ENCODE data around the gene IER5. TPM values are rescaled to one million over a fixed set of nuclear protein-coding genes. Genes with fewer than 3 reads are reported as not detected.

The IER5 gene
- total RNA-seq, 1 experiment from 2014 or later: 30.5 TPM

DNA sequence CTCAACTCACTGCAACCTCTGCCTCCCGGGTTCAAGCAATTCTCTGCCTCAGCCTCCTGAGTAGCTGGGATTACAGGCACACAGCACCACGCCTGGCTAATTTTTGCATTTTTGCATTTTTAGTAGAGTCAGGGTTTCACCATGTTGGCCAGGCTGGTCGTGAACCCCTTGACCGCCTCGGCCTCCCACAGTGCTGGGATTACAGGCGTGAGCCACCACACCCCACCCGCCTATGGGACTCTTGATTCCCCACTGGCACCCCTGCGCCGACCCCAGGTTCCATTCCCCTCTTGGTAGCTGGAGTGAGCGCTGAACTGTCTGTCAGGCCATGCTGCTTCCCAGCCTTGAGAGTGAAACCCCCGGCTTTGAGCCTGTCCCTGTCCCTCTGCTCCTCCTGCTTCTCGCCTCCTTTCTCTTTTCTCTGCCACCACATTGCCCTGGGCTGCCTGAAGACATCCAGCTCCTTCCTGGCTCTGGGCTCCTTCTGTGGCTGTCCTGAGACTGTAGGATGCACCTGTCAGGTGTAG lies 48.8 kb downstream of the IER5 start:
- DNase-seq (ENCODE audit: low read depth, low spot score): no peak
- no peak overlapping the region for H2AFZ ChIP-seq (ENCODE audit: low read depth, low read length, poor library complexity, severe bottlenecking)
- H3K36me3 ChIP-seq (ENCODE audit: control insufficient read depth in 1 of 2, insufficient read depth in 2 of 2, low read length in 2 of 2): no peaks in the 10 kb centered on the region
- no peaks in the 10 kb centered on the region for H3K9me3 ChIP-seq (ENCODE audit: control insufficient read depth in 1 of 2, insufficient read depth in 1 of 2, low read depth in 1 of 2, low read length in 2 of 2)
- H3K9ac ChIP-seq (ENCODE audit: low read length): no peak overlapping the region
- no TSS peak for BruUV-seq (replicated peaks)
- no peak overlapping the region for H3K4me2 ChIP-seq (ENCODE audit: low read length)
- H3K79me2 ChIP-seq (ENCODE audit: insufficient read depth, low read length): no peaks in the 10 kb centered on the region
- H4K20me1 ChIP-seq (ENCODE audit: insufficient read depth): no peaks in the 10 kb centered on the region
- TF ChIP-seq ELF1 (IDR thresholded peaks at IDR 0.05; ENCODE audit: borderline replicate concordance, low read depth) (no peak), POLR2AphosphoS5 (IDR thresholded peaks at IDR 0.05; ENCODE audit: low read depth, low read length) (no peak), CEBPB (IDR thresholded peaks at IDR 0.05; ENCODE audit: low read depth) (no peak), REST (IDR thresholded peaks at IDR 0.05; ENCODE audit: low read depth) (no peak), TCF7L2 (IDR thresholded peaks at IDR 0.05; ENCODE audit: borderline replicate concordance, extremely low read depth, insufficient read depth, insufficient read length) (no peak), ZFX (IDR thresholded peaks at IDR 0.05) (no peak), YY1 (IDR thresholded peaks at IDR 0.05; ENCODE audit: extremely low read depth, insufficient replicate concordance, low read depth, low read length) (no peak), FOSL1 (IDR thresholded peaks at IDR 0.05; ENCODE audit: low read depth) (no peak), EZH2phosphoT487 (IDR thresholded peaks at IDR 0.05; ENCODE audit: borderline replicate concordance) (no peak), SRF (IDR thresholded peaks at IDR 0.05; ENCODE audit: low read depth) (no peak), EGR1 (IDR thresholded peaks at IDR 0.05; ENCODE audit: low read depth) (no peak), RAD21 (IDR thresholded peaks at IDR 0.05; ENCODE audit: low read depth) (no peak)
- TF ChIP-seq, protein P1, sequence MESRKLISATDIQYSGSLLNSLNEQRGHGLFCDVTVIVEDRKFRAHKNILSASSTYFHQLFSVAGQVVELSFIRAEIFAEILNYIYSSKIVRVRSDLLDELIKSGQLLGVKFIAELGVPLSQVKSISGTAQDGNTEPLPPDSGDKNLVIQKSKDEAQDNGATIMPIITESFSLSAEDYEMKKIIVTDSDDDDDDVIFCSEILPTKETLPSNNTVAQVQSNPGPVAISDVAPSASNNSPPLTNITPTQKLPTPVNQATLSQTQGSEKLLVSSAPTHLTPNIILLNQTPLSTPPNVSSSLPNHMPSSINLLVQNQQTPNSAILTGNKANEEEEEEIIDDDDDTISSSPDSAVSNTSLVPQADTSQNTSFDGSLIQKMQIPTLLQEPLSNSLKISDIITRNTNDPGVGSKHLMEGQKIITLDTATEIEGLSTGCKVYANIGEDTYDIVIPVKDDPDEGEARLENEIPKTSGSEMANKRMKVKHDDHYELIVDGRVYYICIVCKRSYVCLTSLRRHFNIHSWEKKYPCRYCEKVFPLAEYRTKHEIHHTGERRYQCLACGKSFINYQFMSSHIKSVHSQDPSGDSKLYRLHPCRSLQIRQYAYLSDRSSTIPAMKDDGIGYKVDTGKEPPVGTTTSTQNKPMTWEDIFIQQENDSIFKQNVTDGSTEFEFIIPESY (IDR thresholded peaks at IDR 0.05; ENCODE audit: extremely low read depth, insufficient replicate concordance, low read length): no peak
- TF ChIP-seq, protein P2, sequence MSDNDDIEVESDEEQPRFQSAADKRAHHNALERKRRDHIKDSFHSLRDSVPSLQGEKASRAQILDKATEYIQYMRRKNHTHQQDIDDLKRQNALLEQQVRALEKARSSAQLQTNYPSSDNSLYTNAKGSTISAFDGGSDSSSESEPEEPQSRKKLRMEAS (IDR thresholded peaks at IDR 0.05): no peak
- CTCF ChIA-PET: no interaction called here
- intact Hi-C loops (cut with micrococcal nuclease): no loop called here
- H3K4me3 ChIP-seq (replicated peaks in 1 of 2; ENCODE audit: low read depth in 1 of 2, low read length in 2 of 2): no peak overlapping the region
- H3K9me2 ChIP-seq (ENCODE audit: insufficient read depth): no peaks in the 10 kb centered on the region
- H3K27ac ChIP-seq (ENCODE audit: low read depth, low read length): no peak overlapping the region
- no peaks in the 10 kb centered on the region for H3K27me3 ChIP-seq (ENCODE audit: insufficient read depth, low read length)
- peaks cover 29 to 76% of the 10 kb centered on the region in 2 experiments for H3K4me1 ChIP-seq (ENCODE audit: control insufficient read depth in 1 of 2, insufficient read depth in 2 of 2, low read length in 2 of 2)
- POLR2A ChIA-PET: interaction anchor here (1.9 kb wide), 1 partner anchor 10 kb away, joined by 7 read pairs; no protein-coding TSS in a partner anchor
- RAD21 ChIA-PET (ENCODE audit: low non-redundant PET in 1 of 2, low total read pairs in 2 of 2, uncharacterized antibody in 2 of 2, unreplicated experiment in 2 of 2): no interaction called here
- no peak for ATAC-seq
